GM11168 (cell line): ENCODE measurements around the gene FAM118B.

ENCODE experiments used
- in situ Hi-C: fragments of 300-500 bp; cut with MboI; formaldehyde crosslinking; loops from one replicate; pipeline ENCODE4 v1.12.0; 2022; ENCODE audit warnings: low sequenced_read_pairs; ENCODE audit not compliant: unreplicated experiment

FAM118B gene

GRCh38 chr11:126211236-126212088 is at the start of gene FAM118B, which contains the start of gene RPUSD4:
FAM118B (plus strand) TSS chr11:126211782; CDS start chr11:126235002, 23,220 bp downstream.
RPUSD4 (minus strand) TSS chr11:126211650; CDS start chr11:126211638, 12 bp downstream.
- in situ Hi-C loops: no loop called here

GRCh38 chr11:126162306-126163030 is 49.1 kb upstream of the FAM118B start:
- in situ Hi-C loops: no loop called here

GRCh38 chr11:126163074-126163700 is 48.4 kb upstream of the FAM118B start:
- in situ Hi-C loops: no loop called here

- in situ Hi-C loops: no loop called here
These were observed 47.8 kb upstream of the FAM118B start for GRCh38 chr11:126163779-126164178.

GRCh38 chr11:126164781-126165180 is 46.8 kb upstream of the FAM118B start:
- in situ Hi-C loops: no loop called here

GRCh38 chr11:126165311-126165720 is 46.3 kb upstream of the FAM118B start:
- in situ Hi-C loops: no loop called here

- in situ Hi-C loops: no loop called here
These were observed 45.8 kb upstream of the FAM118B start for GRCh38 chr11:126165757-126166156.

GRCh38 chr11:126166413-126166812 is 45.2 kb upstream of the FAM118B start:
- in situ Hi-C loops: no loop called here

- in situ Hi-C loops: no loop called here
These were observed 44.1 kb upstream of the FAM118B start for GRCh38 chr11:126167488-126167887.

GRCh38 chr11:126169291-126169690 is 42.3 kb upstream of the FAM118B start:
- in situ Hi-C loops: no loop called here

- in situ Hi-C loops: no loop called here
These were observed 39.0 kb upstream of the FAM118B start for GRCh38 chr11:126172596-126173038.

GRCh38 chr11:126173257-126173656 is 38.3 kb upstream of the FAM118B start:
- in situ Hi-C loops: no loop called here

GRCh38 chr11:126174816-126175215 is 36.8 kb upstream of the FAM118B start:
- in situ Hi-C loops: loop anchor here (5.0 kb wide), 1 partner anchor 103 kb away; no protein-coding TSS in a partner anchor

GRCh38 chr11:126175393-126175792 is 36.2 kb upstream of the FAM118B start:
- in situ Hi-C loops: loop anchor here (5.0 kb wide), 1 partner anchor 103 kb away; no protein-coding TSS in a partner anchor

- in situ Hi-C loops: loop anchor here (5.0 kb wide), 1 partner anchor 105 kb away; no protein-coding TSS in a partner anchor
These were observed 34.6 kb upstream of the FAM118B start for GRCh38 chr11:126176853-126177470.

GRCh38 chr11:126181939-126182730 is 29.4 kb upstream of the FAM118B start:
- in situ Hi-C loops: no loop called here

- in situ Hi-C loops: no loop called here
These were observed 28.7 kb upstream of the FAM118B start for GRCh38 chr11:126182787-126183445.

GRCh38 chr11:126185259-126186024 is 26.1 kb upstream of the FAM118B start:
- in situ Hi-C loops: no loop called here
